HG03135 (cell line): Measurements from ENCODE around the gene SLC26A11.

ENCODE experiments used
- ATAC-seq: cut with Tn5 transposase; IDR thresholded peaks from one replicate; pipeline ENCODE4 v1.9.1; 2021; ENCODE audit warnings: mild to moderate bottlenecking, moderate library complexity; ENCODE audit not compliant: unreplicated experiment

The SLC26A11 gene

DNA sequence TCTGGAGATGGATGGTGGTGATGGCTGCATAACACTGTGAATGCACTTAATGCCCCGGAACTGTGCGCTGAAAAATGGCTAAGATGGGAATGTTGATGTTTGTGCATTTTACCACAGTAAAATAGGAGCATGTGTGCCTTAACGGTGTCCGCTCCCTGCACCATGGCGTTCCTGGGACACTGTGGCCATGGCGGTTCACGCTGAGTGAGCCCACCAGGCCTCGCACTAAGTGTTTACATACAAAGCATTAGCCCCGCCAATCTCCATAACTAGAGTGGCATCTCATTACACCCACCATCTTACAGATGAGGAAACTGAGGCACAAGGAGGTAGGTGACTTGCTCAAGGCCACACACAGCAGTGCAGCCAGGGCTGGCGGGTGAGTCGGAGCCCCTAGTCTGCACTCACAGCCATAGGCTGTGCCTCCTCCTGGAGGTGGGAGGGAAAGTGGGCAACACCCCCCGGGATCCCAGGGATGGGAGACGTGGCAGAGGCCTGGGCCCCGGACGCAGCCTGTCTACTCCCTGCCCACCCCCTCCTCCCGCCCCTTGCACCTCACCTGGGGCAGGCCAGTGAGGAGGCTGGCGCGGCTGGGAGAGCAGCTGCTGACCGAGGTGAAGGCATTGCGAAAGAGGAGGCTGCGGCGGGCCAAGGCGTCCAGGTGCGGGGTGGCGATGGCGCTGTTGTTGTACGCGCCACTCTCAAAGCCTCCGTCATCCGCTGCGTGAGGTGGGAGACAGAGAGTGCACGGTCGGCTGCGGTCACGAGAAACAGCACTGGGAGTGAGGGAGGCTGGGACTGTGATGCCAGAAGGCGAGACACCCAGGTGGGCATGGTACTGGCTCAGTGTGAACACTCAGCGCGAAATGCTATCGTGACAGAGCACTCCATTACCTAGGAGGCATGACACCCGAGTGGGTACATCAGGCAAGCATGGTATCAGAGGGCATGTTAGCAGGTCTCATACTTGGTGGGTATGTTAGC lies 3.5 kb upstream of the SLC26A11 start:
- no peak for ATAC-seq

DNA sequence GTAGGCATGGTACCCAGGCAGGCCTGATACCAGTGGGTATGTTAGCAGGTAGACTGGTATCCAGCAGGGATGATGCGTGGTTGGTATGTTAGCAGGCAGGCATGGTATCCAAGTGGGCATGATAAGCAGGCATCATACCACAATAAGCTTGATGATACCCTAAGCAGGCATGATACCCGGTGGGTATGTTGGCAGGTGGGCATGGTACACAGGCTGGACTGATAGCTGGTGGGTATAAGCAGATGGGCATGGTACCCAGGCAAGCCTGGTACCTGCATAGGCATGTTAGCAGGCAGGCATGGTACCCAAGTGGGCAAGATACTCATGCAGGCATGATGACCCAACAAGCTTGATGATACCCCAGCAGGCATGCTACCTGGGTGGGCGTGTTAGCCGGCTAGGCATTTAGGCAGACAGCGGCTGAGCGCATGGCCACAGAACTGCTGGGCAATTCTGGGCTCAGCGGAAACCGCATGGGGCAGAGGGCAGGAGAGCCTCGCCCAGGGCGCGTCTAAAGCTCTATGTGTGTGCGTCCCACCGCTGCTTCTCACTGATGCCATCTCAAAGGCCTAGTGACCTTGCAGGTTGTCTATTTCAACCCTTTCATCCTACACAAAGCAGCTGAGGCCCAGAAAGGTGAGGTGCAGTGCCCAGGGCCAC lies 2.4 kb upstream of the SLC26A11 start:
- no peak for ATAC-seq

DNA sequence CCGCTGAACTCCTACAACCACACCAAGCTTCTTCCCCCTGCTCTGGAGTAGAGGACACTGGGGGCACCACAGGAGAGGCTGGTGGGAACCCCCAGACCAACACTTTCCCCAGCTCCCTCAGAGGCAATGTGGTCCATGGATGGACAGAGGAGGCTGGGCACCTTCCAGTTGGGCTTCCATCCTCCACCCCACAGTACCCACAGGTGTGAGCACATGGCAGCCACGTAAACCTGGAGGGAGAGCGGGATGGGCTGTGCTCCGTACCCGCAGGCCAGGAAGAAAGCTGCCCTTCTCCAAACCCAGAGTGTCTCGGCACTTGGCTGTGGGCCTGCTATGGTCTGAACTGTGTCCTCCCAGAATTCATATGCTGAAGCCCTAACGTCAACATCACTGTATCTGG lies 1.8 kb upstream of the SLC26A11 start:
- ATAC-seq = no peak

DNA sequence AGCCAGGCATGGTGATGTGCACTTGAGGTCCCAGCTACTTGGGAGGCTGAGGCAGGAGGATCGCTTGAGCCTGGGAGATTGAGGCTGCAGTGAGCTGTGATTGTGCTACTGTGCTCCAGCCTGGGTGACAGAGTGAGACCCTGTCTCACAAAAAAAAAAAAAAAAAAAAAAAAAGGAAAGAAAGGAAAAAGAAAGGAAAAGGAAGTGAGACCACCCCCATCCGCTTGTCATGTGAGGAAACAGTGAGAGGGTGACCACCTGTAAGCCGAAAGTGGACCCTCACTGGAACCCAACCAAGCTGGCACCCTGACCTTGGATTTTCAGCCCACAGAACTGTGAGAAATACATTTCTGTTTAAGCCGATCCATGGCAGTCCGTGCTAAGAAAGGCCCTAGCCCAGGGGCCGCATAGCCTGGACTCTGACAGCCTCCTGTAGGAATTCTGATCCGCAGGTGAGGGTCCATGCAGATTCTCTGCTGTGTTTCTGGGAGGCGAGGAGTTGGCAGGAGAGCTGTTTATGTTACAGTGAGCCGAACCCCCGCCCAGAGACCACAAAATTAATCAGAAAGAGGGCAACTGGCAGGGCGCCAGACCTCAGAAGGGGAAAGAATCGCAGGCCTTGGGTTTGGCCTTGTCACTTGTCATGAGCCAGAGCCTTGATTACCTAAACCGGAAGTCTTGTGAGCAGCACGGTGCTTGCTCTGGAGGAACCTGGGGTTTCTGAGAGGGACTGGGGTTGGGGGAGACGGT lies 1.0 kb upstream of the SLC26A11 start:
- ATAC-seq = no peak

DNA sequence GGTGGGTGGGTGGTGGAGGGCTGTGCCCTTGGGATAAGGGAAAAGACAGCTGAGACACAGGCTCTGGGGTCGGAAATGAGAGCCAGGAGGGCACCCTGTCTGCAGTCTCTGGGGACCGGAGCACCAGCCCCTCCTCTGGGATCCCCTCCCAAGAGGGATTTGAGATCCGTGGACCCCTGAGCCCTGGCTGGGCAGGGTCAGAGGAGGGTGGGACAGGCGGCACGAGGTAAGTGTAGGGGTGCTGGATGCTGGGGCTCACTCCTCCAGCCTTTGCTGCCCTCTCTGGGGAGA lies 519 bp upstream of the SLC26A11 start:
- ATAC-seq = no peak

DNA sequence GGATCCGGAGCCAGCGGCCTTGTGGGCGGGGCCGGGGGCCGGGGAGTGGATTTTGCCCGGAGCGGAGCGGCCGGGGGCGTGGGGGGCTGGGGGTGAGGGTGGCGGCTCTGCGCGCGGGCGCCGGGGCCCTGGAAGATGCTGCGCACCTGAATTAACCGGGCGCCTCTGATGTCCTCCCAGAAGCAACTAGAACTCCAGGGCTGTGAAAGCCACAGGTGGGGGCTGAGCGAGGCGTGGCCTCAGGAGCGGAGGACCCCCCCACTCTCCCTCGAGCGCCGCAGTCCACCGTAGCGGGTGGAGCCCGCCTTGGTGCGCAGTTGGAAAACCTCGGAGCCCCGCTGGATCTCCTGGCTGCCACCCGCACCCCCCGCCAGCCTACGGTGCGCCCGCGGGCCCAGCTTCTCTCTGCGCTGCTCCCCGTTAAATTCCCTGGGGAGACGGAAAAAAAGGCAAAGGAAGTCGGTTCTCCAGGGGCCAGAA lies 549 bp downstream of the SLC26A11 start:
- no peak for ATAC-seq

DNA sequence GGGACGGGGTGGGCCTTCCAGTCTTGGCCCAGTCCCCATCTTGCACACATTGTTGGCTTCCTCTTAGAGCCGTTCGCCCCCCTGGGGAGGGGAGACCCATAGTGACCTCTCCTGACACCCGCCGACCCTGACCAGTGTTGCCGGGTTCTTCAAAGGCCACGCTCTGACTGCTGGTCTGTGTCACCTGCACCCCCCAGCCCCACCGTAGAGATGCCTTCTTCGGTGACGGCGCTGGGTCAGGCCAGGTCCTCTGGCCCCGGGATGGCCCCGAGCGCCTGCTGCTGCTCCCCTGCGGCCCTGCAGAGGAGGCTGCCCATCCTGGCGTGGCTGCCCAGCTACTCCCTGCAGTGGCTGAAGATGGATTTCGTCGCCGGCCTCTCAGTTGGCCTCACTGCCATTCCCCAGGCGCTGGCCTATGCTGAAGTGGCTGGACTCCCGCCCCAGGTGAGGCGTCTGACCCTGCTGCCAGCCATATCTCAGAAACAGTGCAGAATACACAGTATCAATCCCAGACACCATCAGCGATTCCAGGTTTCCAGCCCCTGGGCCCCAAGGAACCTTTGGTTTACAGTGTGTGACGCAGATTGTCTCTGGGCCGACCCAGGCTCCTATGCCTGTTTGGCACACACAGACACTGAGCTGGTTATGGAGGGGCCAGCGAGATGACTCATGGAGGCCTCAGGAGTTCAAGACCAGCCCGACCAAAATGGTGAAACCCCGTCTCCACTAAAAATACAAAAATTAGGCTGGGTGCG lies 1.3 kb downstream of the SLC26A11 start:
- ATAC-seq = no peak

DNA sequence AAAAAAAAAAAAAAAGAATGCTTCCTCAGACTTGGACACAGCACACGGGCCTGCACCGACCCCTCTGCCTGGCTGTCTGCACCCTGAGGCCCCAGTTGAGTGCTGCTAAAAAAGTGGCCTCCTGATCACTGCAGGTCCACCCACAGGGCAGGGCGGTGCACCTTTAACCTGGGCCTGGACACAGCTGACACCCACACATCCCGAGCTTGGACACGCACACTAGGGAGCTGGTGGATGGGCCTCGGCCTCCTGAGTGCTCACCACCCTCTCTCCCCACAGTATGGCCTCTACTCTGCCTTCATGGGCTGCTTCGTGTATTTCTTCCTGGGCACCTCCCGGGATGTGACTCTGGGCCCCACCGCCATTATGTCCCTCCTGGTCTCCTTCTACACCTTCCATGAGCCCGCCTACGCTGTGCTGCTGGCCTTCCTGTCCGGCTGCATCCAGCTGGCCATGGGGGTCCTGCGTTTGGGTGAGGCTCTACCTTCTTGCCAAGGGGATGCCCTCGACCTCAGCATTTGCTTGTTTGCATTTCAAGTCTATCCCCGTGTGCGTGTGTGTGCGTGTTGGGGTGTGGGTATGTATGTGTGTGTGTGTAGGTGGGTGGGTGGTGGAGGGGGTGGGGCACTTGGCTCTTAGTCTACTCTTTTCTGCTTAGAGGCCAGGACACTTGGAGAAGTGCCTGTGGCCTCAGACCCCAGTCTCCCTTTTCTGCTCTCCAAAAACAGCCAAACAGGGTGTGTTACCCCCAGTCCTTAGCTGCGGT lies 2.3 kb downstream of the SLC26A11 start:
- ATAC-seq = no peak

DNA sequence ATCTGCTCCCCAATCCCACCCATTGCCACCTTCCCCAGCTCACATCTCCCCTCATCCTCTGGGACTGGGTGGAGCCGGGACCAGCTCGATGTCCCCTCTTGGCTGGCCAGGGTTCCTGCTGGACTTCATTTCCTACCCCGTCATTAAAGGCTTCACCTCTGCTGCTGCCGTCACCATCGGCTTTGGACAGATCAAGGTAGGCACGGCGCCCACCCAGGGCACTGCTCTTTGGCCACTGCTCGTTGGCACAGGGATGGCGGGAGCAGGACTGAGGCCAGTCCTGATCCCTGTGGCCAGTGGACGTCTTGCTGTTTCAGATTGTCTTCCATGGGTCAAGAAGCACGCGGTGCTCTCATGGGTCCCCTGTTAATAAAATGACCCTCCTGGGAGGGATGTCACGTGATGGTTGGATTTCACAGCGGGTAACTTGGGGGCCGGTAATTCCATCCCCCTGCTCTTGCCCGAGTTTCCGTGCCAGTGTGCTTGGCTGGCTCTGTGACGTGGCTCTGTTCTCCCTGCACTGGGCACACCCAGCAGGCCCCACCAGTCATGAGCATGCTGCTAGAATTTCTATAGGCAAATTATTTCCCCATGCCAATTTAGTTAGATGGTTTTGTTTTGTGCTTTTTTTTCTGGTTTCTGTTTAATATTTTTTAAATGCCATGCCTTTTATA lies 3.1 kb downstream of the SLC26A11 start:
- ATAC-seq = no peak

DNA sequence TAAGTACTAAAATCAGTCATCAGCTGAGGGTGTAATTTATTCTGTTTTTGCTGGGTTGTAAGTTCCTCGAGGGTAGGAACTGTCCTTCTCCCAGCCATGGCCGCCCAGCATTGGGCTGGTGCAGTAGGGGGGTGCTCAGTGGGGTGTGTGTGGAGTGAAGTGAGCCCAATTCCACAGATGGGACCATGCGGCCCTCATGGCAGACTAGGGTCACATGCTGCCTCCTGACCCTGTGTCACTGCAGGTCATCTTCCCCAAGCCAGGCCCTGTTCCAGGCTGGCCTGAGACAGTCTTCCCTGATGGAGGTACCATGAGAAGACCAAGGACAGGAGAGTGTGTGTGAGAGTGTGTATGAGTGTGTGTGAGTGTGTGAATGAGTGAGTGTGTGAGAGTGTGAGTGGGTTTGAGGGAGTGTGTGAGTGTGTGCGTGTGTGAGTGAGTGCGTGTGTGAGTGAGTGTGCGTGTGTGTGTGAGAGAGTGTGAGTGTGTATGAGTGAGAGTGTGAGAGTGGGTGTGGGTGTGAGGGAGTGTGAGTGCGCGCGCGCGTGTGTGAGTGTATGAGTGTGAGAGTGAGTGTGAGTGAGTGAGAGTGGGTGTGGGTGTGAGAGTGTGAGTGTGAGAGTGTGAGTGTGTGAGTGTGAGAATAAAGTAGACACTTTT lies 3.7 kb downstream of the SLC26A11 start:
- no peak for ATAC-seq

DNA sequence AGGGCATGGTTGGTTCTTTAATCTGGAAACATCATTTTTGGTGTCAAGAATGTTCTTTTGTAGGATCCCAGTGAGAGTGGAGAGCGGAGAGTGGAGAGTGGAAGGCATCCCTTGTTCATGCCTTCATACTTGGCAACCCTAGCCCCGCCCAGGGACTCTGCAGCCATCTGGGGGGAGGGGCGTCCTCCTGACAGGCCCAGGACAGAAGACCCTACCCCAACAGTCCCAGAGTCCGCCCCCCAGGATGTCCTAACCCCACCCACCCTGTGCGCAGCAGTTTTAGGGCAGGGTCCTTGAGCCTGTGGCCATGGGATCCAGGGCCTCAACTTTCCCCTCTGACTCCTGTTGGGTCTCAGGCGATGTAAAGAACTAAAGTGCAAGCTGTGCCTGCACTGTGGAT lies 4.5 kb downstream of the SLC26A11 start:
- ATAC-seq = no peak

DNA sequence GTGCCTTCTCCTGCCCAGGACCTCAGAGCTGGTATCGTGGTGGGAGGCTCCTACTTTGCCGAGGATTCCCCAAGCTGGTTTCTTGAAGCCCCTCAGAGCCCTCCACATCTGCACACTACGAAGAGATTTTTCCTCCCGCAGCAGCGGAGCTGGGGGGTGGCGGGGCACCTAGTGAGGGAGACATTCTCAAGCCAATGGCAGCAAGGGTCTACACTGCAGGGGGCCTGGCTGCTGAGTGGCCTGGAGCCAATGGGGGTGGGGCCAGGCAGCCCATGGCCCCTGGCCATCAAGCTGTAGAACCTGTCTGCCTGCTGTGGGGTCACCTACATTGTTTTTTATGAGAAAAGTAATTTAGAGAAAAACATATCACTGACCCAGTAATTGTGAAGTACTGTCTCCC lies 5.0 kb downstream of the SLC26A11 start:
- no peak for ATAC-seq

DNA sequence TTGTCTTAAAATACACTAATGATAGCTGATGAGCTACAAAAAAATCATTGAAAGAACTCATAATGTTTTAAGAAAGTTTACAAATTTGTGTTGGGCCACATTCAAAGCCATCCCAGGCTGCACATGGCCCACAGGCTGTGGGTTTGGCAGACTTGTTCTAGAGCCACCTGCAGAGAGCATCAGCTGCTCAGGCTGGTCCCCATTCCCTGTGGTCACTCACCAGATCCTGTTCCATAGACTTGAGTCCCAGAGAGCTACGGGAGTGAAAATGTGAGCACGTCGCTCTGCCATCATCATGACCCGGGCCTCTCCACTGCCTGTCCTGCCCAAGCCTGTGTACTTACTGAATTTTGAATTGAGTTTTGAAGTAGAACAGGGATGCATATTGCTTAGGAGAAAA lies 6.9 kb downstream of the SLC26A11 start:
- no peak for ATAC-seq

DNA sequence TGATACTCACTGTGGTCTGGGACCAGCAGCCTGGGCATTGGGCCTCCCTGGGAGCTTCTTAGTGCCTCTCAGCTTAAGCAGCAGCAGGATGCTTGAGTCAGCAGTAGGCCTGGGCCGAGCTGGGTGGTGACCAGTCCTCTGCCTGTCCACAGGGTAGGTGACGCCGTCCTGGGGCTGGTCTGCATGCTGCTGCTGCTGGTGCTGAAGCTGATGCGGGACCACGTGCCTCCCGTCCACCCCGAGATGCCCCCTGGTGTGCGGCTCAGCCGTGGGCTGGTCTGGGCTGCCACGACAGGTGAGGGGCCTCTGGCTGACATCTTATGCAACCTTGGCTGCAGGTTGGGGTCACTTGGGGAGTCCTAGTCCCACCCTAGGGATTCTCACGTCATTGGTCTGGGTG lies 7.4 kb downstream of the SLC26A11 start:
- no peak for ATAC-seq

DNA sequence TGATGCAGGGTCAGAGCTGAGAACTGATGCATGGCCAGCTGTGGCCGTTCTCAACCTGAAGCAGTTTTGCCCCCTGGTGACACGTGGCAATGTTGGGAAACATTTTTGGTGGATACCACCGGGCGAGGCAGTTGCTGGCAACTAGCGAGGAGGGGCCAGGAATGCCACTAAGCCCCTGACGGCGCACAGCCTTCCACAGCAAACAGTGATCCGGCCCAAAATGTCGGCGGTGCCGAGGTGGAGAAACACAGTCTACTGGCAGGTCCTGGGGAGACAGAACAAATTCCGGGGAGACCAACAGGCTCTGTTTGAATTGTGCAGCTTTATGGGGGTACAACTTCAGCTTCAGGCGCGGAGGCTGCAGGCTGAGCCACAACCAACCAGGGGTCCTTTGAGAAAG lies 8.2 kb downstream of the SLC26A11 start:
- ATAC-seq = no peak

DNA sequence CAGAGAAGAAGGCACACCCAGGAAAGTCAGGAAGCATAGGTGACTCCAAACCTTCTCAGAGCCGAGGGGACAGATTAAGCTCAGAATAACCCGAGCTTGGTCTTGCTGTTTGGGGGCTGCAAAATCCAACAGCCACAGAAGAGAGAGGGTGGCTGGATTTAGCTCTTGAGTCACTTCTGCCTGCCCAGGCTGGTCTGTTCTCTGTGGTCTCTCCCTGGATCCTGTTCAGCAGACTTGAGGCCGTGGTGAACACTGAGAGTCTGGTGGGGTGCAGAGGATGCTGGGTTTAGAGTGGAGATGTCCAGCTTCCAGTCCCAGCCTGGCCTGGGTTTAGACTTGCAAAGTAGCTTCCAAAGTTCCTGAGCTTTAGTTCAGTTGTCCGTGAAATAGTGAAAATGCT lies 8.8 kb downstream of the SLC26A11 start:
- ATAC-seq = no peak

DNA sequence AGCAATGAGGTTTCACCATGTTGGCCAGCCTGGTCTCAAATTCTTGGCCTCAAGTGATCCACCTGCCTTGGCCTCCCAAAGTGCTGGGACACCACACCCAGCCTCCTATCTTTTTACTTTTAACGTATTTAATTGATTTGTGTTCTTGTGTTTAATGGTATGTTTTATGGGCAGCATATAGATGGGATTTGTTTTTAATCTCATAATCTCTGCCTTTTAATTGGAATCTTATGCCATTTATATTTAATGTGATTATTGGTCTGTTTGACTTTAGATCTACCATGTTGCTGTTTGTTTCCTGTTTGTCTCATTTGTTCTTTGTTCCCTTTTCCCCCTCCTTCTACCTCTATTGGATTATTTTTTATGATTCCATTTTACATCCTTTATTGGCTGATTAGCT lies 12.2 kb downstream of the SLC26A11 start:
- ATAC-seq = no peak

DNA sequence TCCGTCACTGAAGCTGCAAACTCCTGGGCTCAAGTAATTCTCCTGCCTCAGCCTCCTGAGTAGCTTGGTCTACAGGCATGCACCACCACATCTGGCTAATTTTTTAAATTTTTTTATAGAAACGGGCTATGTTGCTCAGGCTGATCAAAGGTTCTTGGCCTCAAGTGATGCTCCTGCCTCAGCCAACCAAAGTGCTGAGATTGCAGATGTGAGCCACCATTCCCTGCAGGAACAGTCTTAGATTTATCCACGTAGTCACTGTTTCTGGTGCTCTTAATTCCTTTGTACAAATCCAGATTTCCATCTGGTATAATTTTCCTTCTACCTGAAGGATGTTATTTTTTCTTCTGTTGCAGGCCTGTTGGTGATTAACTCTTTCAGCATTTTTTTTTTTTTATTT lies 13.0 kb downstream of the SLC26A11 start:
- ATAC-seq = no peak

DNA sequence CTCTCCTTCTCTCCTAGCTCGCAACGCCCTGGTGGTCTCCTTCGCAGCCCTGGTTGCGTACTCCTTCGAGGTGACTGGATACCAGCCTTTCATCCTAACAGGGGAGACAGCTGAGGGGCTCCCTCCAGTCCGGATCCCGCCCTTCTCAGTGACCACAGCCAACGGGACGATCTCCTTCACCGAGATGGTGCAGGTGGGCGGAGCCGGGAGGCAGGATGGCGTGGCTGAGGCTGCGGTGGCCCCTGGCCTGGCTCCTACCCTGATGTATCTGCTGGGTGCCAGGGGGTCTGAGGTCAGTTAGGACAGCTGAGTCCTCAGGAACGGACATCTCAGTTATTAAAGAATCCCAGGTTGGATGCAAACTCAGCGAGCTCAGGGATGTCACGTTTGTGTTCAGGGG lies 16.7 kb downstream of the SLC26A11 start:
- no peak for ATAC-seq
